IPS-NIHi7 (cell line): ENCODE measurements around the gene PHF24.
"Not testable (repeated sequence)": the region's sequence is repeated elsewhere in the genome, so short reads cannot be mapped to it uniquely, and the experiment has no call there.

Experiments
- DNase-seq: peaks from one replicate; pipeline ENCODE4 v3.0.0; 2012; ENCODE audit warnings: mixed read lengths; ENCODE audit errors: extremely low spot score

PHF24 gene

GRCh38 chr9:34957492-34958410 lies at the start of gene PHF24:
TSS of gene PHF24 (plus strand) at chr9:34958285. CDS start at chr9:34971299, 13,014 bp downstream.
- peak; percentile 38 for DNase-seq

- DNase-seq = no peak
Measured at GRCh38 chr9:34927061-34927460, 31.0 kb upstream of the PHF24 start.

- no peak for DNase-seq
Measured at GRCh38 chr9:34928921-34929320, 29.2 kb upstream of the PHF24 start.

GRCh38 chr9:34929506-34930102 lies 28.5 kb upstream of the PHF24 start:
- DNase-seq = peak; percentile 67

- DNase-seq = not testable (repeated sequence)
Measured at GRCh38 chr9:34939989-34940388, 18.1 kb upstream of the PHF24 start.

GRCh38 chr9:34948451-34948850 lies 9.6 kb upstream of the PHF24 start:
- no peak for DNase-seq

GRCh38 chr9:34954225-34954624 lies 3.9 kb upstream of the PHF24 start:
- no peak for DNase-seq

GRCh38 chr9:34956066-34956465 lies 2.0 kb upstream of the PHF24 start:
- DNase-seq = not testable (repeated sequence)

- DNase-seq = no peak
Measured at GRCh38 chr9:34956648-34957047, 1.4 kb upstream of the PHF24 start.

GRCh38 chr9:34958411-34958982 lies 412 bp downstream of the PHF24 start:
- DNase-seq = no peak

- DNase-seq = no peak
Measured at GRCh38 chr9:34959461-34959860, 1.4 kb downstream of the PHF24 start.

GRCh38 chr9:34961574-34962490 lies 3.7 kb downstream of the PHF24 start:
- peak; percentile 34 for DNase-seq

GRCh38 chr9:34962546-34962945 lies 4.5 kb downstream of the PHF24 start:
- no peak for DNase-seq

GRCh38 chr9:34963552-34963951 lies 5.5 kb downstream of the PHF24 start:
- DNase-seq = no peak

- DNase-seq = no peak
Measured at GRCh38 chr9:34964458-34964857, 6.4 kb downstream of the PHF24 start.

- DNase-seq = no peak
Measured at GRCh38 chr9:34971146-34971811, 13.2 kb downstream of the PHF24 start.

GRCh38 chr9:34974664-34975063 lies 16.6 kb downstream of the PHF24 start:
- DNase-seq = no peak

- DNase-seq = no peak
Measured at GRCh38 chr9:34976441-34976840, 18.4 kb downstream of the PHF24 start.

GRCh38 chr9:34976992-34977391 lies 18.9 kb downstream of the PHF24 start:
- no peak for DNase-seq

- DNase-seq = no peak
Measured at GRCh38 chr9:34980181-34980761, 22.2 kb downstream of the PHF24 start.

GRCh38 chr9:34982361-34982760 lies 24.3 kb downstream of the PHF24 start:
- DNase-seq = no peak
